CD4-positive, alpha-beta T cell treated with Interleukin-17A for 1 hour (primary cell): ENCODE measurements around the gene OR10G4.
"Not testable (repeated sequence)": the region's sequence is repeated elsewhere in the genome, so short reads cannot be mapped to it uniquely, and the experiment has no call there.

ENCODE experiments used
- DNase-seq: peaks from one replicate; pipeline ENCODE4 v3.0.0-alpha.2; 2020

OR10G4 gene

GRCh38 chr11:124012697-124013096, at the start of gene OR10G4:
Gene OR10G4, plus strand, starts transcription at chr11:124012997. Its CDS starts 2,578 bp downstream, at chr11:124015575.
- no peak for DNase-seq

- no peak for DNase-seq
These were observed 39.0 kb upstream of the OR10G4 start for GRCh38 chr11:123973816-123974215.

GRCh38 chr11:123976770-123977560, 35.8 kb upstream of the OR10G4 start:
- DNase-seq, result no peak

GRCh38 chr11:123977731-123978347, 35.0 kb upstream of the OR10G4 start, which contains the start of gene OR10S1:
Gene OR10S1, minus strand, starts transcription at chr11:123977781. Its CDS starts 117 bp downstream, at chr11:123977664.
- DNase-seq, result no peak

GRCh38 chr11:123979311-123979710, 33.5 kb upstream of the OR10G4 start:
- no peak for DNase-seq

- DNase-seq, result no peak
These were observed 17.7 kb upstream of the OR10G4 start, which contains the start of gene OR10G6 for GRCh38 chr11:123995119-123995518. Gene OR10G6, minus strand, starts transcription at chr11:123995161. Its CDS starts 0 bp downstream, at chr11:123995161.

- not testable (repeated sequence) for DNase-seq
These were observed 3.0 kb downstream of the OR10G4 start for GRCh38 chr11:124015837-124016236.

GRCh38 chr11:124026498-124026897, 13.7 kb downstream of the OR10G4 start, which contains the start of gene OR10G8:
Gene OR10G8, plus strand, starts transcription at chr11:124026798. Its CDS starts 2,825 bp downstream, at chr11:124029623.
- no peak for DNase-seq

- no peak for DNase-seq
These were observed 23.9 kb downstream of the OR10G4 start for GRCh38 chr11:124036666-124037065.

- DNase-seq, result no peak
These were observed 26.8 kb downstream of the OR10G4 start for GRCh38 chr11:124039557-124039956.

GRCh38 chr11:124041254-124041653, 28.5 kb downstream of the OR10G4 start, which contains the start of gene OR10G7:
Gene OR10G7, minus strand, starts transcription at chr11:124041325. Its CDS starts 2,324 bp downstream, at chr11:124039001.
- no peak for DNase-seq

- DNase-seq, result no peak
These were observed 30.6 kb downstream of the OR10G4 start for GRCh38 chr11:124043420-124043819.

GRCh38 chr11:124050748-124051147, 38.0 kb downstream of the OR10G4 start:
- DNase-seq, result no peak

GRCh38 chr11:124052966-124053365, 40.2 kb downstream of the OR10G4 start:
- no peak for DNase-seq
